GM12801 (cell line): ENCODE data around the gene FASTKD2.

ENCODE experiments used
- TF ChIP-seq, protein P1 (sequence below): IDR thresholded peaks from one replicate; pipeline ENCODE4 v1.5.1; 2011; ENCODE audit warnings: control low read depth; ENCODE audit not compliant: insufficient read length; ENCODE audit errors: extremely low read depth

The FASTKD2 gene

DNA sequence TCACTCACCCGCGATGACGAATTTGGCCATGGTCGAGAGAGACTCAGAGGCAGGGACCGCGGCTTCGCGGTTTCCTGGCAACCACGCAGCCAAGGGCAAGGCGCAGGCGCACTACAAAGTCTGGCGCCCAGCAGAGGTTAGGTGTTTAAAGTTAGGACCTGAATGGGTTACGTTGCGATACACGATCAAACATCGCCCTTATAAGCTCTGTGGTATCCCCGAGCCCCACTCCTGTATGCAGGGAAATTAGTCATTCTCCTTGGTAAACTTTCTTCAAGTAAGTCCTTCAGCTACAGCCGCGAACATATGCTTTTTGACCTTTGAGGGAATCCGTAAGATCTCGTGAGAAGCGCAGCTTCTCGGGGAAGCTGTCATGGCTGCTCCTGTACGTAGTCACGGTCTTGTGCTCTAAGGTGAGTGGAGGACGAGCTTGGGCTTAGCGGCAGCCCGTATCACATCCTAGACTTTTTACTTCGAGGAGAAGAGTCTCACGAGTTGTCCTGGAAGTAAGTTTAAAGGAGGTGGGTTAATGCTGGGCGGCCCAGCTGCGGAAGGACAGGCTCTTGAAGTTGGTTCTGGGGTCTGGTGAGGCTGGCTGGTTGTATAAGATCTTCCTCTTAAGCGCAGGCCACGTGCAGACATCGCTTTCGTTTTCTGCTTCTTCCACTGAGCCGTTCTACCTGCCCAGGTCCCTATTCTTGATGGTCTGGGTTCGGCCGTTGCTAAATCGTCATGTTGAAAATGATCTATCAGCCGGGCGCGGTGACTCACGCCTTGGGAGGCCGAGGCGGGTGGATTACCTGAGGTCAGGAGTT, at the start of gene FASTKD2, which contains the start of gene MDH1B:
Gene FASTKD2 (plus strand): TSS at position 365 of the 815 bp plus-strand sequence. CDS start 1,088 bp downstream, outside the sequence.
Gene MDH1B (minus strand): TSS at position 87 of the 815 bp plus-strand sequence. CDS start 57 bp downstream, at position 30.
- TF ChIP-seq, protein P1, sequence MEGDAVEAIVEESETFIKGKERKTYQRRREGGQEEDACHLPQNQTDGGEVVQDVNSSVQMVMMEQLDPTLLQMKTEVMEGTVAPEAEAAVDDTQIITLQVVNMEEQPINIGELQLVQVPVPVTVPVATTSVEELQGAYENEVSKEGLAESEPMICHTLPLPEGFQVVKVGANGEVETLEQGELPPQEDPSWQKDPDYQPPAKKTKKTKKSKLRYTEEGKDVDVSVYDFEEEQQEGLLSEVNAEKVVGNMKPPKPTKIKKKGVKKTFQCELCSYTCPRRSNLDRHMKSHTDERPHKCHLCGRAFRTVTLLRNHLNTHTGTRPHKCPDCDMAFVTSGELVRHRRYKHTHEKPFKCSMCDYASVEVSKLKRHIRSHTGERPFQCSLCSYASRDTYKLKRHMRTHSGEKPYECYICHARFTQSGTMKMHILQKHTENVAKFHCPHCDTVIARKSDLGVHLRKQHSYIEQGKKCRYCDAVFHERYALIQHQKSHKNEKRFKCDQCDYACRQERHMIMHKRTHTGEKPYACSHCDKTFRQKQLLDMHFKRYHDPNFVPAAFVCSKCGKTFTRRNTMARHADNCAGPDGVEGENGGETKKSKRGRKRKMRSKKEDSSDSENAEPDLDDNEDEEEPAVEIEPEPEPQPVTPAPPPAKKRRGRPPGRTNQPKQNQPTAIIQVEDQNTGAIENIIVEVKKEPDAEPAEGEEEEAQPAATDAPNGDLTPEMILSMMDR = no peak

DNA sequence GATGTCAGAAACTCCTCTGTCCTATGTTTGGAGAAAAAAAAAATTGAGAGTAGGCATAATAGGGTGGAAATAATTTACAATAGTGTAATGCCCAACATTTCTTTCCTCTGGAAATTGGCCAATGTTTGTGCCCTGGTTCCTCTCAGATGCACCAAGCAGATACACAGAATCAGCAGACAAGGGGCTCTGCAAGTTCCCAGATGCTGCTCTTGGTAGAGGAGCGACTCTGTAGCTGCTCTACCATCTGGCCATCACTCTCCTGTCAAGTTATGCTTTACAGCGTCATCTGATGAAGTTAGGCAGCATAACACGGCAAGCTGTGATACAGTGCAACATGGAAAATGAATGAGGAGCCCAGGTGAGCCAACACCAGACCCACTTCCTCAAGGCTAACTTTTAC, 48.8 kb upstream of the FASTKD2 start:
- TF ChIP-seq, protein P1 = no peak

DNA sequence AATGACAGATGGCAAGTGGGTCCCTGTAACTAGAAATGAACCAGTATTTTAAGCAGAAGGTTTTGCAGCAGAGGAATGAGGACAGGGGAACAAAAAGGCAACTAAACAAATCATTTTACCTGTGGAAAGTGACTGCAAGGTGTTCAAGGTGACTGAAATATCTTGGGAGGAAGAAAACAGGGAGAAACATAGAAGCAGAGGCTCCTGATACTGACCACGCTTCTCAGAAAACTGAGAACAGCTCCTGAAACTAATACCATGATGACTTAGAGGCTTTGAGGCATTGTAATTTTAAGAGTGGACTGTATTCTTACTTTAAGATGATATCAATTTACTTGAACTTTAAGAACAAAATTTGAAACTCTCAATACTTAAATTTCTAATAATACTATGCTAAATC, 47.1 kb upstream of the FASTKD2 start, which contains the start of gene DYTN:
Gene DYTN (minus strand): TSS at position 101 of the 400 bp plus-strand sequence. CDS start 117 bp downstream, outside the sequence.
- TF ChIP-seq, protein P1 = no peak

DNA sequence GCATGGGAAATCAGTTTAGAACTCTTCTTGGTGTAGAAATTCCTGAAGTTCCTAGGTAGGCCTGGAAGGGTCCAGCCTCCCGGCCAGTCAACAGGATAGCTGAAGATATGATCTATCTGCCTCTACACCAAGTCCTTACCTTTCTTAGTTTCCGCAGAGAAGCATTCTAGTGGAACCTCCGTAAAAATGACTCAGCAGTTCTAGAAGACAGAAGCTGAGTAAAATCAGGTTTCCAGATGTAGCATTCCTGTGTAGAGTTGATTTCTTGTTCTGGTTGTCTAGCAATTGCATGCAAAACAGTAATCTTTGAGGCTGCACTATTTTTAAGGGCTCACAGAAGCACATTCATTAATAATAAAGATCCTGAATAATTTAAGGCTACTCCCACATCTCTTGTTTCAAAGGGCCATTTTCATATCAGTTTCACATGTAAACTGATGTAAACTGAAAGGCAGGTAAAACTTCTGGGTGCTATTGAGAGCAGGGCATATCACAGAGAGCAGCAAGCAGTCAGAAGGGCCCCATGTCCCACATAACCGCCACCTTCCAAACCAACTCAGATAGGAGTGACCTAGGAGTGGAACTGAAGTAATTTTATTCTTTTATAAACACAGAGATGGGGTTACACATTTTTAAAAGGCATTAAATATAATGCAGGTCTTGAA, 44.0 kb upstream of the FASTKD2 start:
- TF ChIP-seq, protein P1 = no peak

DNA sequence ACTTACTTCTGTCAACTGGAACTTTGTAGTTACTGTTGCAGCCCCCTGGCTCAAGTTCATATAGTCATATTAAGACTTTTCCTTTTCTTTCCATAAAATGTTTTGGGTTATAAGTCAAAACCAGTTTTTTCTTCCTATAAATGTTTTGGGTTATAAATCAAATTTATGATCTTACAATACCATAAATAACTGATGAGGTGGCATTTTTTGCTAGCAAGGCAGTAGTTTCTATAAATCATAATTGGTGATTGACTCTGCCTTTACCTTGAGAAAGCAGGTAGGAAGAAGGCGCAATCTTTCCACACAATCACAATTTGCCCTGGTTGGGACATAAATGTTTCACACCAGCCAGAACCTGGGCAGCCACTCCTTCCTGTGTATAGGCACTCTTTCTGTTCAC, 42.1 kb upstream of the FASTKD2 start:
- TF ChIP-seq, protein P1 = no peak

DNA sequence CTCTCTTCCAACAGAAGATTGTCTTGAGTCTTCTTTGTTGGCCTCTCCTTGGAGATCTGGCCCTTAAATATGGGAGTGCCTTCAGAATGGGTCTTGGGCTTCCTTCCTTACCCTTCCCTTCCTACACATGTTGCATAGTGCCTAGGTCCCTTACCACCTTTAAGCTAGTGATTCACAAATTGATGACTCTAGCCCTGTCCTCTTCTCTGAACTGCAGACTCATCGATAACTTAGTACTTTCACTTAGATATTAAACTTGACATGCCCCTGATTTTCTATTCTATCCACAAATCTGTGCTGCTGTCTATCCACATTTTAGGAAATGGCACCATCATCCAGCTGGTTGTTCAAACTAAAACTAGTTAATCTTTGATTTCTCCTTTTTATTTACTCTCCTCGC, 38.1 kb upstream of the FASTKD2 start:
- TF ChIP-seq, protein P1 = no peak
